NCI-H2107 treated with DMSO at 0.1 percent for 48 hours (cell line): Measurements from ENCODE around the gene DNAJA4.

ENCODE experiments used
- DNase-seq: peaks from one replicate; lab custom pipeline; 2025; ENCODE audit not compliant: unreplicated experiment; lab: John Stamatoyannopoulos, UW

The DNAJA4 gene

GRCh38 chr15:78264304-78265136, at the start of gene DNAJA4:
TSS of gene DNAJA4 (plus strand) at chr15:78264562. CDS start at chr15:78264764, 202 bp downstream.
- no peak for DNase-seq

GRCh38 chr15:78216276-78217104, 47.9 kb upstream of the DNAJA4 start:
- no peak for DNase-seq

GRCh38 chr15:78220713-78221112, 43.6 kb upstream of the DNAJA4 start:
- no peak for DNase-seq

- no peak for DNase-seq
Measured at GRCh38 chr15:78222745-78223395, 41.5 kb upstream of the DNAJA4 start.

- no peak for DNase-seq
Measured at GRCh38 chr15:78223396-78224022, 40.9 kb upstream of the DNAJA4 start.

GRCh38 chr15:78224023-78224411, 40.3 kb upstream of the DNAJA4 start:
- no peak for DNase-seq

- DNase-seq = no peak
Measured at GRCh38 chr15:78225783-78226541, 38.4 kb upstream of the DNAJA4 start.

- DNase-seq = no peak
Measured at GRCh38 chr15:78228356-78228996, 35.9 kb upstream of the DNAJA4 start.

- no peak for DNase-seq
Measured at GRCh38 chr15:78229431-78230406, 34.6 kb upstream of the DNAJA4 start.

- no peak for DNase-seq
Measured at GRCh38 chr15:78232951-78233350, 31.4 kb upstream of the DNAJA4 start.

- no peak for DNase-seq
Measured at GRCh38 chr15:78233496-78233895, 30.9 kb upstream of the DNAJA4 start.

GRCh38 chr15:78234515-78235040, 29.8 kb upstream of the DNAJA4 start, which contains the start of gene ACSBG1:
TSS of gene ACSBG1 (minus strand) at chr15:78234565. CDS start at chr15:78234501, 64 bp downstream.
- DNase-seq = no peak

- DNase-seq = no peak
Measured at GRCh38 chr15:78236491-78236890, 27.9 kb upstream of the DNAJA4 start.

GRCh38 chr15:78237146-78237545, 27.2 kb upstream of the DNAJA4 start:
- no peak for DNase-seq

- no peak for DNase-seq
Measured at GRCh38 chr15:78239811-78240210, 24.6 kb upstream of the DNAJA4 start.

GRCh38 chr15:78241017-78241416, 23.3 kb upstream of the DNAJA4 start:
- no peak for DNase-seq

- DNase-seq = no peak
Measured at GRCh38 chr15:78242128-78242527, 22.2 kb upstream of the DNAJA4 start.

- no peak for DNase-seq
Measured at GRCh38 chr15:78243058-78243457, 21.3 kb upstream of the DNAJA4 start.
